GM12878 (cell line): ENCODE data around the gene ZNF264.
"Not testable (repeated sequence)": the region's sequence is repeated elsewhere in the genome, so short reads cannot be mapped to it uniquely, and the experiment has no call there.

ENCODE experiments used
- EP300 ChIP-seq, 2 experiments: fragments of 150-350 bp in 1 of 2; IDR thresholded peaks; 2 replicates each; pipeline ENCODE4 v1.6.1; 2011 to 2012; ENCODE audit warnings: low read depth in 2 of 2, low read length in 2 of 2, borderline replicate concordance in 1 of 2, improper control_type of control experiment in 1 of 2, inconsistent platforms in 1 of 2; ENCODE audit not compliant: control insufficient read depth in 1 of 2
- MXI1 ChIP-seq: fragments of 150-350 bp; IDR thresholded peaks from 2 replicates; pipeline ENCODE4 v1.6.1; 2011; ENCODE audit warnings: low read depth, mild to moderate bottlenecking, inconsistent platforms, low read length, improper control_type of control experiment
- NR2C2 ChIP-seq: IDR thresholded peaks from 2 replicates; pipeline ENCODE4 v1.6.1; 2011; ENCODE audit warnings: borderline replicate concordance, low read depth; ENCODE audit not compliant: control insufficient read depth, insufficient read length
- POLR2A ChIP-seq: IDR thresholded peaks from 2 replicates; pipeline ENCODE4 v1.6.1; 2011; ENCODE audit warnings: low read depth, mild to moderate bottlenecking, low read length
- POLR2AphosphoS5 ChIP-seq: IDR thresholded peaks from 2 replicates; pipeline ENCODE4 v1.6.1; 2011; ENCODE audit warnings: mild to moderate bottlenecking, low read length, inconsistent platforms
- RAD51 ChIP-seq: fragments of 450-650 bp; IDR thresholded peaks from 2 replicates; pipeline ENCODE4 v1.6.1; 2016; ENCODE audit warnings: moderate library complexity, mild to moderate bottlenecking, inconsistent platforms
- RB1 ChIP-seq: fragments of 450-650 bp; formaldehyde crosslinking; IDR thresholded peaks from 2 replicates; pipeline ENCODE4 v1.6.1; 2017; ENCODE audit warnings: mild to moderate bottlenecking, borderline replicate concordance
- ZNF274 ChIP-seq: IDR thresholded peaks from one replicate; pipeline ENCODE4 v1.8.0; 2011; ENCODE audit not compliant: insufficient read length, insufficient read depth
- ZNF384 ChIP-seq: IDR thresholded peaks from 2 replicates; pipeline ENCODE4 v1.6.1; 2012; ENCODE audit warnings: low read depth, mild to moderate bottlenecking, low read length, improper control_type of control experiment, borderline replicate concordance
- TF ChIP-seq, protein P1 (sequence below), 3 experiments: IDR thresholded peaks in 2 of 3; conservative IDR thresholded peaks in 1 of 3; 2 replicates each; pipeline ENCODE4 v1.5.1; 2011; ENCODE audit warnings: low read depth in 3 of 3, low read length in 3 of 3, mild to moderate bottlenecking in 3 of 3, control low read depth in 2 of 3, moderate library complexity in 2 of 3, inconsistent platforms in 1 of 3, mixed read lengths in 1 of 3; ENCODE audit not compliant: control insufficient read depth in 2 of 3, insufficient read depth in 1 of 3; ENCODE audit errors: extremely low read depth in 1 of 3
- TF ChIP-seq, protein P2 (sequence below): IDR thresholded peaks from 2 replicates; pipeline ENCODE4 v1.6.1; 2012; ENCODE audit warnings: low read depth, low read length, improper control_type of control experiment
- TF ChIP-seq, protein P3 (sequence below): fragments of 450-650 bp; IDR thresholded peaks from 2 replicates; pipeline ENCODE4 v1.6.1; 2017; ENCODE audit warnings: mild to moderate bottlenecking, moderate library complexity
- TF ChIP-seq, protein P4 (sequence below): fragments of 450-650 bp; IDR thresholded peaks from 2 replicates; pipeline ENCODE4 v1.6.1; 2017; ENCODE audit warnings: mild to moderate bottlenecking

DNA sequence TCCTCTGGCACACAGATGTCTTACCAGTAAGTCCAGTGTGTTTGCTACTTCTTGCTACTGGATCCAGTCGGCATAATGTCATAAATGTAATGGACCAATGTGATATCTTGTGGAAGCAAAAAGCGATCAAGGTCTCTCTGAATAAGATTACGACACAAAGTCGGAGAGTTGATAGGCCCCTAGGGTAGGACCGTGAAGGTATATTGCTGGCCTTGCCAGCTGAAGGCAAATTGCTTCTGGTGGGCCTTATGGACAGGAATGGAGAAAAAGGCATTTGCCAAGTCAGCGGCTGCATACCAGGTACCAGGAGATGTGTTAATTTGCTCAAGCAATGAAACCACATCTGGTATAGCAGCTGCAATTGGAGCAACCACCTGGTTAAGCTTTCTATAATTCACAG, 6.6 kb downstream of the ZNF264 start:
- TF ChIP-seq, protein P1, sequence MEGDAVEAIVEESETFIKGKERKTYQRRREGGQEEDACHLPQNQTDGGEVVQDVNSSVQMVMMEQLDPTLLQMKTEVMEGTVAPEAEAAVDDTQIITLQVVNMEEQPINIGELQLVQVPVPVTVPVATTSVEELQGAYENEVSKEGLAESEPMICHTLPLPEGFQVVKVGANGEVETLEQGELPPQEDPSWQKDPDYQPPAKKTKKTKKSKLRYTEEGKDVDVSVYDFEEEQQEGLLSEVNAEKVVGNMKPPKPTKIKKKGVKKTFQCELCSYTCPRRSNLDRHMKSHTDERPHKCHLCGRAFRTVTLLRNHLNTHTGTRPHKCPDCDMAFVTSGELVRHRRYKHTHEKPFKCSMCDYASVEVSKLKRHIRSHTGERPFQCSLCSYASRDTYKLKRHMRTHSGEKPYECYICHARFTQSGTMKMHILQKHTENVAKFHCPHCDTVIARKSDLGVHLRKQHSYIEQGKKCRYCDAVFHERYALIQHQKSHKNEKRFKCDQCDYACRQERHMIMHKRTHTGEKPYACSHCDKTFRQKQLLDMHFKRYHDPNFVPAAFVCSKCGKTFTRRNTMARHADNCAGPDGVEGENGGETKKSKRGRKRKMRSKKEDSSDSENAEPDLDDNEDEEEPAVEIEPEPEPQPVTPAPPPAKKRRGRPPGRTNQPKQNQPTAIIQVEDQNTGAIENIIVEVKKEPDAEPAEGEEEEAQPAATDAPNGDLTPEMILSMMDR (IDR thresholded peaks at IDR 0.05 in 2 of 3, conservative IDR thresholded peaks at IDR 0.05 in 1 of 3; ENCODE audit: control insufficient read depth in 2 of 3, extremely low read depth in 1 of 3, insufficient read depth in 1 of 3, low read depth in 3 of 3, low read length in 3 of 3), result not testable (repeated sequence)
- TF ChIP-seq, protein P2, sequence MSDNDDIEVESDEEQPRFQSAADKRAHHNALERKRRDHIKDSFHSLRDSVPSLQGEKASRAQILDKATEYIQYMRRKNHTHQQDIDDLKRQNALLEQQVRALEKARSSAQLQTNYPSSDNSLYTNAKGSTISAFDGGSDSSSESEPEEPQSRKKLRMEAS, result not testable (repeated sequence)
- TF ChIP-seq MXI1; EP300 (IDR thresholded peaks at IDR 0.05; ENCODE audit: borderline replicate concordance in 1 of 2, control insufficient read depth in 1 of 2, low read depth in 2 of 2, low read length in 2 of 2); ZNF384; ZNF274; RAD51; RB1; POLR2AphosphoS5; NR2C2; POLR2A: not testable (repeated sequence)
- TF ChIP-seq, protein P3, sequence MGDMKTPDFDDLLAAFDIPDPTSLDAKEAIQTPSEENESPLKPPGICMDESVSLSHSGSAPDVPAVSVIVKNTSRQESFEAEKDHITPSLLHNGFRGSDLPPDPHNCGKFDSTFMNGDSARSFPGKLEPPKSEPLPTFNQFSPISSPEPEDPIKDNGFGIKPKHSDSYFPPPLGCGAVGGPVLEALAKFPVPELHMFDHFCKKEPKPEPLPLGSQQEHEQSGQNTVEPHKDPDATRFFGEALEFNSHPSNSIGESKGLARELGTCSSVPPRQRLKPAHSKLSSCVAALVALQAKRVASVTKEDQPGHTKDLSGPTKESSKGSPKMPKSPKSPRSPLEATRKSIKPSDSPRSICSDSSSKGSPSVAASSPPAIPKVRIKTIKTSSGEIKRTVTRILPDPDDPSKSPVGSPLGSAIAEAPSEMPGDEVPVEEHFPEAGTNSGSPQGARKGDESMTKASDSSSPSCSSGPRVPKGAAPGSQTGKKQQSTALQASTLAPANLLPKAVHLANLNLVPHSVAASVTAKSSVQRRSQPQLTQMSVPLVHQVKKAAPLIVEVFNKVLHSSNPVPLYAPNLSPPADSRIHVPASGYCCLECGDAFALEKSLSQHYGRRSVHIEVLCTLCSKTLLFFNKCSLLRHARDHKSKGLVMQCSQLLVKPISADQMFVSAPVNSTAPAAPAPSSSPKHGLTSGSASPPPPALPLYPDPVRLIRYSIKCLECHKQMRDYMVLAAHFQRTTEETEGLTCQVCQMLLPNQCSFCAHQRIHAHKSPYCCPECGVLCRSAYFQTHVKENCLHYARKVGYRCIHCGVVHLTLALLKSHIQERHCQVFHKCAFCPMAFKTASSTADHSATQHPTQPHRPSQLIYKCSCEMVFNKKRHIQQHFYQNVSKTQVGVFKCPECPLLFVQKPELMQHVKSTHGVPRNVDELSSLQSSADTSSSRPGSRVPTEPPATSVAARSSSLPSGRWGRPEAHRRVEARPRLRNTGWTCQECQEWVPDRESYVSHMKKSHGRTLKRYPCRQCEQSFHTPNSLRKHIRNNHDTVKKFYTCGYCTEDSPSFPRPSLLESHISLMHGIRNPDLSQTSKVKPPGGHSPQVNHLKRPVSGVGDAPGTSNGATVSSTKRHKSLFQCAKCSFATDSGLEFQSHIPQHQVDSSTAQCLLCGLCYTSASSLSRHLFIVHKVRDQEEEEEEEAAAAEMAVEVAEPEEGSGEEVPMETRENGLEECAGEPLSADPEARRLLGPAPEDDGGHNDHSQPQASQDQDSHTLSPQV, result not testable (repeated sequence)
- TF ChIP-seq, protein P4, sequence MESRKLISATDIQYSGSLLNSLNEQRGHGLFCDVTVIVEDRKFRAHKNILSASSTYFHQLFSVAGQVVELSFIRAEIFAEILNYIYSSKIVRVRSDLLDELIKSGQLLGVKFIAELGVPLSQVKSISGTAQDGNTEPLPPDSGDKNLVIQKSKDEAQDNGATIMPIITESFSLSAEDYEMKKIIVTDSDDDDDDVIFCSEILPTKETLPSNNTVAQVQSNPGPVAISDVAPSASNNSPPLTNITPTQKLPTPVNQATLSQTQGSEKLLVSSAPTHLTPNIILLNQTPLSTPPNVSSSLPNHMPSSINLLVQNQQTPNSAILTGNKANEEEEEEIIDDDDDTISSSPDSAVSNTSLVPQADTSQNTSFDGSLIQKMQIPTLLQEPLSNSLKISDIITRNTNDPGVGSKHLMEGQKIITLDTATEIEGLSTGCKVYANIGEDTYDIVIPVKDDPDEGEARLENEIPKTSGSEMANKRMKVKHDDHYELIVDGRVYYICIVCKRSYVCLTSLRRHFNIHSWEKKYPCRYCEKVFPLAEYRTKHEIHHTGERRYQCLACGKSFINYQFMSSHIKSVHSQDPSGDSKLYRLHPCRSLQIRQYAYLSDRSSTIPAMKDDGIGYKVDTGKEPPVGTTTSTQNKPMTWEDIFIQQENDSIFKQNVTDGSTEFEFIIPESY, result not testable (repeated sequence)
